ENCODE measurements around the gene CCDC112.
"Not testable (repeated sequence)": the region's sequence is repeated elsewhere in the genome, so short reads cannot be mapped to it uniquely, and the experiment has no call there.

The CCDC112 gene

GRCh38 chr5:115262321-115263077 lies 34.0 kb downstream of the CCDC112 start, which contains the start of gene PGGT1B:
Gene PGGT1B (minus strand): TSS chr5:115262877. CDS start chr5:115262851, 26 bp downstream.
- peak; percentile 31 to 93 (median 81) for DNase-seq

- DNase-seq, result peak in 1 of 51 donors; percentile 41
Measured at GRCh38 chr5:115262011-115262320, 34.5 kb downstream of the CCDC112 start.

GRCh38 chr5:115260248-115260647 lies 36.2 kb downstream of the CCDC112 start:
- DNase-seq, result no peak

- no peak for DNase-seq
Measured at GRCh38 chr5:115257981-115258380, 38.5 kb downstream of the CCDC112 start.

- not testable (repeated sequence) for DNase-seq
Measured at GRCh38 chr5:115249379-115249778, 47.1 kb downstream of the CCDC112 start.

GRCh38 chr5:115246361-115246991 lies 50.0 kb downstream of the CCDC112 start:
- DNase-seq, result peak in 2 of 51 donors; percentile 2 to 11

GRCh38 chr5:115243412-115243811 lies 53.0 kb downstream of the CCDC112 start:
- DNase-seq, result no peak

GRCh38 chr5:115241881-115242642 lies 54.4 kb downstream of the CCDC112 start:
- DNase-seq, result no peak

GRCh38 chr5:115237066-115237465 lies 59.4 kb downstream of the CCDC112 start:
- no peak for DNase-seq

- DNase-seq, result no peak
Measured at GRCh38 chr5:115236599-115236998, 59.9 kb downstream of the CCDC112 start.

GRCh38 chr5:115231598-115231997 lies 64.9 kb downstream of the CCDC112 start:
- no peak for DNase-seq

GRCh38 chr5:115229606-115230005 lies 66.8 kb downstream of the CCDC112 start:
- DNase-seq, result no peak

- DNase-seq, result no peak
Measured at GRCh38 chr5:115227281-115227680, 69.2 kb downstream of the CCDC112 start.
